ENCODE data around the gene GPRC5A.

DNA sequence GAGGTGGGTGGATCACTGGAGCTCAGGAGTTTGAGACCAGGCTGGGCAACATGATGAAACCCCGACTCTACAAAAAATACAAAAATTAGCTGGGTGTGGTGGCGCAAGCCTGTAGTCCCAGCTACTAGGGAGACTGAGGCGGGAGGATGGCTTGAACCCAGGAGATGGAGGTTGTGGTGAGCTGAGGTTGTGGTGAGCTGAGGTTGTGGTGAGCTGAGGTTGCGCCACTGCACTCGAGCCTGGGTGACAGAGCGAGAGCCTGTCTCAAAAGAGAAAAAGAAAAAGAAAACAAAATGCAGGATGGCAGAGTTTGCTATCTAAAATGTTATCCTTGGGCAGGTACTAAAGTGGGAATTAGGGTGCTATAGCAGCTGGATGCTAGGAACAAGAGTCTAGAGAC is 10.8 kb upstream of the GPRC5A start:
- TF ChIP-seq POLR2AphosphoS5 (IDR thresholded peaks at IDR 0.05; ENCODE audit: low read depth, low read length) (no peak), SIN3A (IDR thresholded peaks at IDR 0.05; ENCODE audit: borderline replicate concordance, insufficient read depth, low read length) (no peak)
- TF ChIP-seq, protein P1, sequence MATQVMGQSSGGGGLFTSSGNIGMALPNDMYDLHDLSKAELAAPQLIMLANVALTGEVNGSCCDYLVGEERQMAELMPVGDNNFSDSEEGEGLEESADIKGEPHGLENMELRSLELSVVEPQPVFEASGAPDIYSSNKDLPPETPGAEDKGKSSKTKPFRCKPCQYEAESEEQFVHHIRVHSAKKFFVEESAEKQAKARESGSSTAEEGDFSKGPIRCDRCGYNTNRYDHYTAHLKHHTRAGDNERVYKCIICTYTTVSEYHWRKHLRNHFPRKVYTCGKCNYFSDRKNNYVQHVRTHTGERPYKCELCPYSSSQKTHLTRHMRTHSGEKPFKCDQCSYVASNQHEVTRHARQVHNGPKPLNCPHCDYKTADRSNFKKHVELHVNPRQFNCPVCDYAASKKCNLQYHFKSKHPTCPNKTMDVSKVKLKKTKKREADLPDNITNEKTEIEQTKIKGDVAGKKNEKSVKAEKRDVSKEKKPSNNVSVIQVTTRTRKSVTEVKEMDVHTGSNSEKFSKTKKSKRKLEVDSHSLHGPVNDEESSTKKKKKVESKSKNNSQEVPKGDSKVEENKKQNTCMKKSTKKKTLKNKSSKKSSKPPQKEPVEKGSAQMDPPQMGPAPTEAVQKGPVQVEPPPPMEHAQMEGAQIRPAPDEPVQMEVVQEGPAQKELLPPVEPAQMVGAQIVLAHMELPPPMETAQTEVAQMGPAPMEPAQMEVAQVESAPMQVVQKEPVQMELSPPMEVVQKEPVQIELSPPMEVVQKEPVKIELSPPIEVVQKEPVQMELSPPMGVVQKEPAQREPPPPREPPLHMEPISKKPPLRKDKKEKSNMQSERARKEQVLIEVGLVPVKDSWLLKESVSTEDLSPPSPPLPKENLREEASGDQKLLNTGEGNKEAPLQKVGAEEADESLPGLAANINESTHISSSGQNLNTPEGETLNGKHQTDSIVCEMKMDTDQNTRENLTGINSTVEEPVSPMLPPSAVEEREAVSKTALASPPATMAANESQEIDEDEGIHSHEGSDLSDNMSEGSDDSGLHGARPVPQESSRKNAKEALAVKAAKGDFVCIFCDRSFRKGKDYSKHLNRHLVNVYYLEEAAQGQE (IDR thresholded peaks at IDR 0.05; ENCODE audit: insufficient read depth in 1 of 2, low read depth in 2 of 2, low read length in 2 of 2): no peak
